Endothelial cell of hepatic sinusoid (primary cell): ENCODE measurements around the gene CPT1B.

Source experiments
- in situ Hi-C: cut with HindIII; loops from 2 replicates; pipeline ENCODE4 v1.10.0; 2017; ENCODE audit warnings: low sequenced_read_pairs

CPT1B gene

GRCh38 chr22:50587407-50587806, 9.2 kb upstream of the CPT1B start:
- in situ Hi-C loops: no loop called here

DNA sequence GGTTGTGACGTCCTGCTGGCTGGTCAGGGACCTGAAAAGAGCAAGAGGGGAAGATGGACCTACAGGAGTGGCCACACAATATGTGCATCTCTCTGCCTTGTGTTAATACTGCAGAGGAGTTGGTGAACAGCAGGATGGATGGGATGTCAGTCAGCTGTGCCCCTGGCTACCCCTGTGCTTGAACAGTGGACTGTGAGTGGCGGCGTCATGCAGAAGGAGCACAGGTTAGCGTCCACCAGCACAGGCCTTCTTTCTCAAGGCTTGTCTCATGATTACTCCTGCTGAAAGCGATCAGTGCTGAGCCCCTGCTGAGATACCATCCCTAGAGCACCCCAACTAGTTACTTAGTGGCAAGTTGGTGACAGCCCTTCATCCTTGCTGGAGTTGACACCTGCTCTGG, 8.2 kb upstream of the CPT1B start:
- in situ Hi-C loops: no loop called here

DNA sequence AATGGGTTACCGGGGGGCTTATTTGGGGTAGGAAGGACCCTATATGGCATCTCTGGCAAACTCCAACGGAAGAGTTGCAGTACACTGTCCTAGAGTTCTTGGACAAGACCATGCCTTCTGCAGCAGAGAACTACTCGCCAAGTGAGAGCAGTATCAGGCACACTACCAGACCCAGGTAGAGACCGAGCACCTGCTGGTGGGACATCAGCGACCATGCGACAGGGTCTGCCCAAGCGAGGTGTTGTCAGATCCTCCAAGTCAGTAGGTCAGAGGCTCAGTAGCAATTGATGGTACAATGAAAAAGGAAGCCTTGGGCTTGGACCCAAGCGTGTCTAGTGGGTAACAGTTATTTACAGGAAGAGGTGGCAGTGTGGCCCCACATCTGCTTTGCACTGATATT, 7.6 kb upstream of the CPT1B start:
- in situ Hi-C loops: no loop called here

- in situ Hi-C loops: no loop called here
These were observed 7.0 kb upstream of the CPT1B start for GRCh38 chr22:50585238-50585637.

GRCh38 chr22:50584106-50585096, 6.2 kb upstream of the CPT1B start:
- in situ Hi-C loops: no loop called here

- in situ Hi-C loops: no loop called here
These were observed 5.2 kb upstream of the CPT1B start for GRCh38 chr22:50583294-50583861.

GRCh38 chr22:50582493-50583293, 4.5 kb upstream of the CPT1B start, which contains the start of gene CHKB:
TSS of gene CHKB (minus strand) at chr22:50582849. CDS start at chr22:50582781, 68 bp downstream.
- in situ Hi-C loops: no loop called here

DNA sequence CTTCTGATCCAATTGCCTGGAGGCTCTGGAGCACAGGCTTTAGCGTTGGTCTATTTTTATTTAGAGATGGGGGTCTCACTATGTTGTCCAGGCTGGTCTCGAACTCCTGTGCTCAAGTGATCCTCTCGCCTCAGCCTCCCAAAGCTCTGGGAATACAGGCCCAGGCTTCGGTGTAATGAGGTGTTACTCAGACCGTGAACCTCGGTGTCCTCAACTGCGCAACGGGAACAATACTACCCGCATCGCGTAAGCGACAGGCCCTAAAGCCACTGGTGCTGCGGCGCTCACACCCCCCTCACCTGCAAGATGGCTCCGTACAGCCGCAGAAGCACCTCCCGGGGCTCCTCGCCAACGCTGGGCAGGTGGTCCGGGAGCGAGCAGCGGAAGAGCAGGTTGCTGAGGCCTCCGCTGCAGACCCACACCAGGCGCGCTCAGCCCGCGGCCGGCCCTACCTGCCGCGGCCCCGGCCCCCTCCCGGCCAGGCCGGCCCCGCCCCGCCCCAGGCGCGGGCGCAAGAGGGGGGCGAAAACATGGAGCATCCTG, 3.8 kb upstream of the CPT1B start:
- in situ Hi-C loops: no loop called here

DNA sequence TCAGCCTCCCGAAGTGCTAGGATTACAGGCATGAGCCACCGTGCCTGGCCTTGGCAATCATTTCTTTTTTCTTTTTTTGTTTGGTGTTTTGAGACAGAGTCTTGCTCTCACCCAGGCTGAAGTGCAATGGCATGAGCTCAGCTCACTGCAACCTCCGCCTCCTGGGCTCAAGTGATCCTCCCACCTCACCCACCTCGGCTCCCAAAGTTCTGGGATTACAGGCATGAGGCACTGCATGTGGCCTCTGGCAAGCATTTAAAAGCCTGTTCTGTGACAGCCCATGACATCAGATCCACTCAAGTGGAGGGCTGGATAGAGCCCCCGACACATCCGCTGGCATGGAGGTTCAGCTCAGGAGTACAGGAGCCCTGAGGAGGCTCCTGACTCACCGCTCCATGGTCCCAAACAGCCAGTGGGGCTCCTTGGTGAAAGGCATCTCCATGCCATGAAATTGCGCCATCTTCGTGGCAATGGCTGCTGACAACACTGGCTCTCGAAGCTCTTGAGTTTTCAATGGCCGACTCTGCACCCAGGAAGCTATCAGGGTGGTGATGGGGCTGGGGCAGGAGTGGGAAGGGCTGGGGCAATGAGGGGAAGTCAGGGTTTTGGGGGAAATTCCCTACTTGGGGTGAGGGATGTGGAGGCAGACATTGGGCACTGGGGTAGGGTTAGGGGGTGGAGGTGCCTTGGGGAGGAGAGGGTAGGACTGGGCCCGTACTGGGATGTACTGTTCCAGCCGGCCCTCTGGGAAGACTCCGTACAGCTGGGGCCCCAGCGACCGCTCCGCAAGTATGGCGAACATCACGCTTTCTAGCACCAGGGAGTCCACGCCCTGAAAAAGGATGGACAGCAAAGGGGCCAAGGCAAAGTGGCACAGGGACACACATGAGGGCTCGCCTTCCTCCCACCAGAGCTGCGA, 3.1 kb upstream of the CPT1B start:
- in situ Hi-C loops: no loop called here

- in situ Hi-C loops: loop anchor here (5.0 kb wide), 2 partner anchors 48 to 82 kb away; partner anchors contain the start of gene ARSA
These were observed 1.5 kb upstream of the CPT1B start for GRCh38 chr22:50579752-50580151.

- in situ Hi-C loops: loop anchor here (5.0 kb wide), 2 partner anchors 48 to 82 kb away; partner anchors contain the start of gene ARSA
These were observed 616 bp upstream of the CPT1B start for GRCh38 chr22:50578776-50579310.

DNA sequence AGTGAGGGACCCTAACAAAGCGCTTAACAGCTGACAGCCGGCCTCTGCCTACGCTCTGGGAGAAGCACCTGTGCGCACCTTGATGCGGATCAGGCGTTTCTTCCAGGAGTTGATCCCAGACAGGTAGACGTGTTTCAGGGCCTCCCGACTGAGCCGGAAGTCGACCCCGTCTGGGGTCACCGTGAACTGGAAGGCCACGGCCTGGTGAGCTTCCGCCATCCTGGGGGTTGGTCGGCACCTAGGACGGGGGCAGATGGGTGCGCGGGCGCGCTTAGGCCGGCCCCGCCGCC, 585 bp downstream of the CPT1B start:
- in situ Hi-C loops: loop anchor here (5.0 kb wide), 2 partner anchors 50 to 80 kb away; partner anchors contain the start of gene ARSA

DNA sequence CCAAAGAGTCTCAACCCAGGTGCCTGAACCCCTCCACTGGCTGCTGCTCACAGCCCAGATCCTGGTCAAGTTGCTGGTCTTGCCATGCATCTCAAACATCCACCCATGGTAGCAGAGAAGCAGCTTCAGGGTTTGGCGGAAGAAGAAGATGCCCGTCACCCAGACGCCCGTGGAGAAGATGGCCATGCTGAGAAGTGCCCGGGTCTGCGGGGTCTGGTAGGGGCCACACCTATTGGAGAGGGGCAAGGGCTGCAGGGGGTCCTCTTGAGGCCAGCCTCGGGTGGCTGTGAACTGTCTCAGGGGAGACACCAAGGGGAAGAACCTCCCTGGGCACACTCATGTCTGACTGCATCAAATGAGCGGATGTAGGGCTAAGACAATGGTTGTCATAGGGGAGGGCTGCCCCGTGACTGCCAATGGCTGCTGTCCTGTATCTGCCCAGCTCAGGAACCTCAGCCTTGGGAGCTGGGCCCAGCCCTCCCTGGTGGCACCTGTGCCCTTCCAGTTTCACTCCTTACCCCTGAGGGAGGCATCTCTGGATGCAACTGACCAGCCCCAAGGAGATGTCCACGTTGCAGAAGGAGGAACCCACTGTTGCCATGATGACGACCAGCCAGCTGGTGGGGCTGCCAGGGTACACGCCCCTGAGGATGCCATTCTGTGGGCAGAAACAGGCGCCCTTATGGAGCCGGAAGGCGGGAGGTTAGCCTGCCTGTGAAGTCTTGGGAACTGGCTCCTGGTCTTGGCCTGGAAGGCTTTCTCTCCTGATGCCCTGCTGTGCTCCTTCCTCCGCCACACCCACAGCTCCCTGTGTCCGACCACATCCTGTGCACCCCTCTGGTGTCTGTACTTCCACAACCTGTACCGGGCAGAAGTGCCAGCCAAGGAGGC, 1.2 kb downstream of the CPT1B start:
- in situ Hi-C loops: loop anchor here (5.0 kb wide), 2 partner anchors 50 to 80 kb away; partner anchors contain the start of gene ARSA

- in situ Hi-C loops: loop anchor here (5.0 kb wide), 2 partner anchors 51 to 79 kb away; partner anchors contain the start of gene ARSA
These were observed 2.2 kb downstream of the CPT1B start for GRCh38 chr22:50576070-50576469.

DNA sequence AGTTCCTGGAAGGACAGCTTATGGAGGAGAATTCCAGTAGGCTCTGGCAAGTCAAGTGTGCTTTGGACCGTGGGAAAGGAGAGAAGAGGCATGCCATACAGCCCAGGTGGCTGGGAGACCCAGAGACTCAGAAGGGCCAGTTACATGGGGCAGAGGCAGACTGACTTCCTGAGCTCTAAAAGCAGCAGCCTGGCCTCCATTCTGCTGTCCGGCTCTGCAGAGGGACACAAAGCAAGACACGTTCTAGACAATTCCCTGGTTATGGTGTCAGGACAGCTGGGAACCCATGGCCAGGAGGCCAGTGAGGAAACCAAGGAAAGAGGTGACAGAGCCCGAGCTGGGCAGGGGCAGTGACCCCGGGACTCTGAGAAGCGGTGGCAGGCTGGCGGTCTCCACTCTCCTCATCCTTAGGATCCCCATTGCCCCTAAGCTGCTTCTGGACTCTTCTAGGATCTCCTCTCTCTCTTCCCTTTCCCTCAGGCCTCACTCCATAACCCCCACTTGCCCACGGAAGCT, 2.7 kb downstream of the CPT1B start:
- in situ Hi-C loops: loop anchor here (5.0 kb wide), 2 partner anchors 52 to 78 kb away; partner anchors contain the start of gene ARSA

DNA sequence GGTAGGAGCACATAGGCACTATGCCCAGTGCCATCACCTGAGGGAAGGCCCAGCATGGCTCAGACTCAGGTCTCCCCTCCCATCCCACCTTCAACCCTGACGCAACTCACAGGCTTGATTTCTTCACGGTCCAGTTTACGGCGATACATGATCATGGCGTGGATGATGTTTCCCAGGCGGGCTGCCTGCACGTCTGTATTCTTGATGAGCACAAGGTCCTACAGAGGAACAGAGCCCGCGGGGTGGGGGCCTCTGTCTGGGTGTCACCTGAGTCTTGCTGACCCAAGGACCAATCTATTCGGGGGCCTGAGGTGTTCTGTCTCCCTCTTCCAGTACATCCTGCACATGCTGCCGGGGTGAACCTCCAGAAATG, 3.9 kb downstream of the CPT1B start:
- in situ Hi-C loops: no loop called here

DNA sequence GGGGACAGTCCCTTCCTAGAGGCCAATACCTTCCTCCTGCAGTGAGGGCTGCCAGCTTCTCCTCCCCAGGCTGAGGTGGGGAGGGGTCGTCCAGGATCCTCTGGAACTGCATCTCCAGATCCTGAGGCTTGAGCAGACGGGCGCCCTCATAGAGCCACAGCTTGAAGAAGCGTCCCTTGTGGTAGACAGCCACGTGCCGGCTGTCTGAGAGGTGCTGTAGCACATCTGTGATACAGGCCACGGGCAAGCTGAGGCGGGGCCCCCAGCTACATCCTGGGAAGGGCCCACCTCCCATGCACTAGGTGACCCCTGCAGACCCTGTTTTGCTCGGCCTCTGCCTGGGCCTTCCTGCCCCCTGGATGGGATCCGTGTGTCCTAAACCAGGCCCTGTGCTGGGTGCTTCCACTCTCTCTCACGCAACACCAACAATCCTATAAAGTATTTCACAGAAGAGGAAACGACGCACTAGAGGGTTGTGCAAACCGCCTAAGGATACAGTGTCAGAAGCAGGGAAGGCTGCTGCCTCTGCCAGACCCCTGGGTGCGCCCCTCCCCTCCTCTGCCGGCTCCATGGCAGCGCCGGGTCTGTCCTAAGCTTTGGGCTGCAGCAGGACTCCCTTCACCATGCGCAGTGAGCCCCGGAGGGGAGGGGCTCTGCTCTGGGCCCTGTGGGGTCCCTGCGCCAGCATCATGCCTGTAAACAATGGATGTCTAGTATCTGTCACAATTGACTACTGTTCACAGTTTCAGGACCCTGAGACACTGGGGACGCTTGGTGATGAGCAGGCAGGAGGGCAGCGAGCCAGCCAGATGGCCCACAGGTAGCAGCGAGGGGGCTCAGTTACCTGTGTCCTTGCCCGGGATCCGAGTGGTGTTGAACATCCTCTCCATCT, 4.5 kb downstream of the CPT1B start:
- in situ Hi-C loops: no loop called here
